ENCODE results near the gene LIN37. TPM values are rescaled to one million over a fixed set of nuclear protein-coding genes. Genes with fewer than 3 reads are reported as not detected.

The LIN37 gene
- total and polyA plus RNA-seq, 2 of the 13 experiments (the other 11 are each of a cell fraction or from before 2014, with no cell fraction given), result 6.3 to 8.7 TPM

DNA sequence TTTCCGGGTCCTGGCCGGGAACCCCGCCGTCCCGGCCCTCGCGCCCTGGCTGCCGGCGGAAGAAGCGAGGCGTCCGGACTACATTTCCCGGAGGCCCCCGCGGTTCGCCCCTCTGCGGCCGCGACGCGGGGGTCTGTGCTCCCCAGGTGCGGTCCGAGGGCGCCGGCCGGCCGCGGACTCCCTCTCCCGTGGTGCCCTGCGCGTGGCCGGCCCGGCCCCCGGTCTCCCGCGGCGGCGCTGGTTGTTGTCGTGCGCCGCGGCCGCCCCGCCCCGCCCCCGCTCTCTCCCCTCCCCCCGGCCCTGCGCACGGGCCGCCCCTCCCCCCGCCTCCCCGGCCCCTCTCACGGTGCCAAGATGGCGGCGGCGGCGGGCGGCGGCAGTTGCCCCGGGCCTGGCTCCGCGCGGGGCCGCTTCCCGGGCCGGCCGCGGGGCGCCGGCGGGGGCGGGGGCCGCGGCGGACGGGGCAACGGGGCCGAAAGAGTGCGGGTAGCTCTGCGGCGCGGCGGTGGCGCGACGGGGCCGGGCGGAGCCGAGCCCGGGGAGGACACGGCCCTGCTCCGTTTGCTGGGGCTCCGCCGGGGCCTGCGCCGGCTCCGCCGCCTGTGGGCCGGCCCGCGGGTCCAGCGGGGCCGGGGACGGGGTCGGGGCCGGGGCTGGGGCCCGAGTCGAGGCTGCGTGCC is 30.6 kb upstream of the LIN37 start, which contains the start of gene KMT2B:
Gene KMT2B (plus strand): TSS at position 339 of the 680 bp plus-strand sequence. CDS start 16 bp downstream, at position 355.
- intact Hi-C loops (cut with micrococcal nuclease; ENCODE audit: unreplicated experiment) (loop anchor here (1.0 to 2.0 kb wide), 2 partner anchors 23 to 169 kb away; no protein-coding TSS in a partner anchor), in situ Hi-C loops (cut with HindIII; ENCODE audit: extremely low pct_ligation_motif_present, low pct_unique_long_range_greater_than_20kb) (loop anchor here (5.0 kb wide), 1 partner anchor 171 kb away; the partner anchor contains the start of gene TMEM147)
- DNase-seq (ENCODE audit: low spot score), result no peak
- Histone ChIP-seq H3K4me2 (ENCODE audit: low read depth, low read length) (peak within 1 kb of the TSS; percentile 96), H3K9me3 (ENCODE audit: low read length) (no peaks in the 10 kb centered on the region), H3K36me3 (replicated peaks in 1 of 2; ENCODE audit: control insufficient read depth in 1 of 2, insufficient read depth in 2 of 2, low read length in 2 of 2) (peaks cover 10 to 23% of the 10 kb centered on the region in 2 experiments), H3K4me3 (replicated peaks in 1 of 3; ENCODE audit: insufficient read depth in 1 of 3, low read depth in 2 of 3, low read length in 3 of 3) (peak within 1 kb of the TSS; percentile 93 to 99 (median 97)), H3K4me1 (ENCODE audit: insufficient read depth, low read length) (peaks cover 34% of the 10 kb centered on the region), H3K27ac (ENCODE audit: extremely low read length, insufficient read depth, low read length) (peak within 1 kb of the TSS; percentile 78), H3K9ac (ENCODE audit: insufficient read depth, low read depth, low read length) (peak within 1 kb of the TSS; percentile 88), H3K79me2 (ENCODE audit: insufficient read depth, low read length) (peaks cover 21% of the 10 kb centered on the region), H4K20me1 (ENCODE audit: insufficient read depth, low read length) (peaks cover 8% of the 10 kb centered on the region), H3K27me3 (ENCODE audit: control insufficient read depth in 1 of 2, insufficient read depth in 2 of 2, low read length in 2 of 2) (no peaks in the 10 kb centered on the region), H2AFZ (ENCODE audit: low read length) (peak within 1 kb of the TSS; percentile 12)
- ATAC-seq, result no peak
- BruUV-seq (replicated peaks), result no TSS peak
- ChIA-PET CTCF (ENCODE audit: low intra/inter-chr PET ratio, low total read pairs) (interaction anchor here (1.2 to 7.0 kb wide), 6 partner anchors 16 to 214 kb away, joined by 3 to 201 read pairs (median 8); no protein-coding TSS in a partner anchor), POLR2A (interaction anchor here (2.0 to 4.6 kb wide), 3 partner anchors 21 to 30 kb away, joined by 11 to 69 read pairs (median 19); partner anchors contain the start of genes LIN37, PSENEN and U2AF1L4)
- WGBS (ENCODE audit: low lambda C conversion rate), result 2% methylated on average over 10 of the region's 109 CpGs
- no peak for FAIRE-seq
- TF ChIP-seq, protein P1, sequence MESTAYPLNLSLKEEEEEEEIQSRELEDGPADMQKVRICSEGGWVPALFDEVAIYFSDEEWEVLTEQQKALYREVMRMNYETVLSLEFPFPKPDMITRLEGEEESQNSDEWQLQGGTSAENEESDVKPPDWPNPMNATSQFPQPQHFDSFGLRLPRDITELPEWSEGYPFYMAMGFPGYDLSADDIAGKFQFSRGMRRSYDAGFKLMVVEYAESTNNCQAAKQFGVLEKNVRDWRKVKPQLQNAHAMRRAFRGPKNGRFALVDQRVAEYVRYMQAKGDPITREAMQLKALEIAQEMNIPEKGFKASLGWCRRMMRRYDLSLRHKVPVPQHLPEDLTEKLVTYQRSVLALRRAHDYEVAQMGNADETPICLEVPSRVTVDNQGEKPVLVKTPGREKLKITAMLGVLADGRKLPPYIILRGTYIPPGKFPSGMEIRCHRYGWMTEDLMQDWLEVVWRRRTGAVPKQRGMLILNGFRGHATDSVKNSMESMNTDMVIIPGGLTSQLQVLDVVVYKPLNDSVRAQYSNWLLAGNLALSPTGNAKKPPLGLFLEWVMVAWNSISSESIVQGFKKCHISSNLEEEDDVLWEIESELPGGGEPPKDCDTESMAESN (CRISPR knock-in tag; conservative IDR thresholded peaks at IDR 0.05), result no peak
- TF ChIP-seq, protein P2, sequence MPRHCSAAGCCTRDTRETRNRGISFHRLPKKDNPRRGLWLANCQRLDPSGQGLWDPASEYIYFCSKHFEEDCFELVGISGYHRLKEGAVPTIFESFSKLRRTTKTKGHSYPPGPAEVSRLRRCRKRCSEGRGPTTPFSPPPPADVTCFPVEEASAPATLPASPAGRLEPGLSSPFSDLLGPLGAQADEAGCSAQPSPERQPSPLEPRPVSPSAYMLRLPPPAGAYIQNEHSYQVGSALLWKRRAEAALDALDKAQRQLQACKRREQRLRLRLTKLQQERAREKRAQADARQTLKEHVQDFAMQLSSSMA (CRISPR knock-in tag; IDR thresholded peaks at IDR 0.05), result no peak
- TF ChIP-seq MAFF (IDR thresholded peaks at IDR 0.05; ENCODE audit: low read depth, low read length) (no peak), ZNF207 (IDR thresholded peaks at IDR 0.05; ENCODE audit: borderline replicate concordance) (no peak), SOX5 (CRISPR knock-in tag; IDR thresholded peaks at IDR 0.05; ENCODE audit: borderline replicate concordance) (no peak), NFE2 (CRISPR knock-in tag; IDR thresholded peaks at IDR 0.05) (no peak), ZNF124 (CRISPR knock-in tag; IDR thresholded peaks at IDR 0.05) (no peak), CHD4 (IDR thresholded peaks at IDR 0.05; ENCODE audit: borderline replicate concordance, low read length) (no peak), NFIC (IDR thresholded peaks at IDR 0.05; ENCODE audit: low read length) (no peak), DNMT3B (CRISPR knock-in tag; conservative IDR thresholded peaks at IDR 0.05) (no peak), SPEN (CRISPR knock-in tag; IDR thresholded peaks at IDR 0.05; ENCODE audit: low read depth) (no peak), ZNF749 (CRISPR knock-in tag; IDR thresholded peaks at IDR 0.05; ENCODE audit: borderline replicate concordance) (no peak), THYN1 (CRISPR knock-in tag; IDR thresholded peaks at IDR 0.05; ENCODE audit: borderline replicate concordance, low read depth) (no peak), ZNF850 (CRISPR knock-in tag; conservative IDR thresholded peaks at IDR 0.05) (no peak), NR2C2 (CRISPR knock-in tag; IDR thresholded peaks at IDR 0.05; ENCODE audit: borderline replicate concordance) (peak; percentile 77; the same call in 1 of the 2 replicates), FOXK2 (IDR thresholded peaks at IDR 0.05) (no peak)
- TF ChIP-seq, protein P3, sequence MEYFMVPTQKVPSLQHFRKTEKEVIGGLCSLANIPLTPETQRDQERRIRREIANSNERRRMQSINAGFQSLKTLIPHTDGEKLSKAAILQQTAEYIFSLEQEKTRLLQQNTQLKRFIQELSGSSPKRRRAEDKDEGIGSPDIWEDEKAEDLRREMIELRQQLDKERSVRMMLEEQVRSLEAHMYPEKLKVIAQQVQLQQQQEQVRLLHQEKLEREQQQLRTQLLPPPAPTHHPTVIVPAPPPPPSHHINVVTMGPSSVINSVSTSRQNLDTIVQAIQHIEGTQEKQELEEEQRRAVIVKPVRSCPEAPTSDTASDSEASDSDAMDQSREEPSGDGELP (IDR thresholded peaks at IDR 0.05; ENCODE audit: borderline replicate concordance, low read depth), result no peak
- TF ChIP-seq, protein P4, sequence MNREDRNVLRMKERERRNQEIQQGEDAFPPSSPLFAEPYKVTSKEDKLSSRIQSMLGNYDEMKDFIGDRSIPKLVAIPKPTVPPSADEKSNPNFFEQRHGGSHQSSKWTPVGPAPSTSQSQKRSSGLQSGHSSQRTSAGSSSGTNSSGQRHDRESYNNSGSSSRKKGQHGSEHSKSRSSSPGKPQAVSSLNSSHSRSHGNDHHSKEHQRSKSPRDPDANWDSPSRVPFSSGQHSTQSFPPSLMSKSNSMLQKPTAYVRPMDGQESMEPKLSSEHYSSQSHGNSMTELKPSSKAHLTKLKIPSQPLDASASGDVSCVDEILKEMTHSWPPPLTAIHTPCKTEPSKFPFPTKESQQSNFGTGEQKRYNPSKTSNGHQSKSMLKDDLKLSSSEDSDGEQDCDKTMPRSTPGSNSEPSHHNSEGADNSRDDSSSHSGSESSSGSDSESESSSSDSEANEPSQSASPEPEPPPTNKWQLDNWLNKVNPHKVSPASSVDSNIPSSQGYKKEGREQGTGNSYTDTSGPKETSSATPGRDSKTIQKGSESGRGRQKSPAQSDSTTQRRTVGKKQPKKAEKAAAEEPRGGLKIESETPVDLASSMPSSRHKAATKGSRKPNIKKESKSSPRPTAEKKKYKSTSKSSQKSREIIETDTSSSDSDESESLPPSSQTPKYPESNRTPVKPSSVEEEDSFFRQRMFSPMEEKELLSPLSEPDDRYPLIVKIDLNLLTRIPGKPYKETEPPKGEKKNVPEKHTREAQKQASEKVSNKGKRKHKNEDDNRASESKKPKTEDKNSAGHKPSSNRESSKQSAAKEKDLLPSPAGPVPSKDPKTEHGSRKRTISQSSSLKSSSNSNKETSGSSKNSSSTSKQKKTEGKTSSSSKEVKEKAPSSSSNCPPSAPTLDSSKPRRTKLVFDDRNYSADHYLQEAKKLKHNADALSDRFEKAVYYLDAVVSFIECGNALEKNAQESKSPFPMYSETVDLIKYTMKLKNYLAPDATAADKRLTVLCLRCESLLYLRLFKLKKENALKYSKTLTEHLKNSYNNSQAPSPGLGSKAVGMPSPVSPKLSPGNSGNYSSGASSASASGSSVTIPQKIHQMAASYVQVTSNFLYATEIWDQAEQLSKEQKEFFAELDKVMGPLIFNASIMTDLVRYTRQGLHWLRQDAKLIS (CRISPR knock-in tag; IDR thresholded peaks at IDR 0.05), result no peak
